LoVo (cell line): Measurements from ENCODE around the gene ARHGEF40.

ENCODE experiments used
- DNase-seq: peaks from one replicate; pipeline ENCODE4 v3.0.0-alpha.2; 2016; ENCODE audit warnings: low spot score

The ARHGEF40 gene

GRCh38 chr14:21121122-21121521 lies 51.0 kb downstream of the ARHGEF40 start:
- DNase-seq: no peak

GRCh38 chr14:21123429-21123828 lies 53.3 kb downstream of the ARHGEF40 start:
- DNase-seq: no peak

- no peak for DNase-seq
These were observed 63.8 kb downstream of the ARHGEF40 start for GRCh38 chr14:21133901-21134300.

- DNase-seq: peak; percentile 14
These were observed 65.9 kb downstream of the ARHGEF40 start for GRCh38 chr14:21136024-21136423.
